DMS153 treated with DMSO at 0.1 percent for 48 hours (cell line): Measurements from ENCODE around the gene SLC46A1.

Experiments used
- DNase-seq: peaks from one replicate; lab custom pipeline; 2025; ENCODE audit not compliant: unreplicated experiment; lab: John Stamatoyannopoulos, UW

Gene SLC46A1

GRCh38 chr17:28384281-28385036 is 21.6 kb downstream of the SLC46A1 start:
- peak; percentile 90 for DNase-seq

GRCh38 chr17:28381141-28381825 is 24.7 kb downstream of the SLC46A1 start:
- DNase-seq: no peak

GRCh38 chr17:28379814-28380801 is 25.9 kb downstream of the SLC46A1 start:
- DNase-seq: no peak

- DNase-seq: no peak
Measured at GRCh38 chr17:28372945-28373274, 33.1 kb downstream of the SLC46A1 start.

- DNase-seq: no peak
Measured at GRCh38 chr17:28372203-28372944, 33.6 kb downstream of the SLC46A1 start.

GRCh38 chr17:28371245-28372202 is 34.5 kb downstream of the SLC46A1 start, which contains the start of gene SARM1:
Gene SARM1, plus strand, starts transcription at chr17:28371694. Its CDS starts 339 bp downstream, at chr17:28372033.
- peak; percentile 78 for DNase-seq

- no peak for DNase-seq
Measured at GRCh38 chr17:28370744-28371103, 35.3 kb downstream of the SLC46A1 start.

GRCh38 chr17:28370035-28370743 is 35.8 kb downstream of the SLC46A1 start, which contains the start of gene VTN:
Gene VTN, minus strand, starts transcription at chr17:28370307. Its CDS starts 104 bp downstream, at chr17:28370203.
- DNase-seq: no peak

GRCh38 chr17:28369684-28370034 is 36.4 kb downstream of the SLC46A1 start:
- no peak for DNase-seq

- no peak for DNase-seq
Measured at GRCh38 chr17:28368915-28369683, 36.9 kb downstream of the SLC46A1 start.

- DNase-seq: no peak
Measured at GRCh38 chr17:28368306-28368831, 37.6 kb downstream of the SLC46A1 start.

- DNase-seq: no peak
Measured at GRCh38 chr17:28367641-28368305, 38.2 kb downstream of the SLC46A1 start.

- DNase-seq: no peak
Measured at GRCh38 chr17:28366605-28367004, 39.4 kb downstream of the SLC46A1 start.

- no peak for DNase-seq
Measured at GRCh38 chr17:28365487-28365886, 40.5 kb downstream of the SLC46A1 start.

- DNase-seq: no peak
Measured at GRCh38 chr17:28364665-28365363, 41.2 kb downstream of the SLC46A1 start, which contains the start of gene SEBOX. Gene SEBOX, minus strand, starts transcription at chr17:28365199. Its CDS starts 48 bp downstream, at chr17:28365151.

GRCh38 chr17:28363776-28364650 is 42.0 kb downstream of the SLC46A1 start:
- no peak for DNase-seq
